Testis (tissue), 3 donors: Measurements from ENCODE around the gene MRPL32. TPM values are rescaled to one million over a fixed set of nuclear protein-coding genes. Genes with fewer than 3 reads are reported as not detected.
A peak's percentile ranks its signal among the peaks of the same experiment; 100 is the strongest.

ENCODE experiments used
- DNase-seq: peaks from one replicate; pipeline ENCODE4 v3.0.0-alpha.2; 2019
- H3K27ac ChIP-seq, 2 donors: fragments of 200-600 bp; sonication (generic); one replicate each; pipeline ENCODE4 v1.5.1; 2019
- H3K27me3 ChIP-seq: fragments of 200-600 bp; sonication (generic); one replicate; pipeline ENCODE4 v1.5.1; 2019
- H3K36me3 ChIP-seq: fragments of 200-600 bp; sonication (generic); one replicate; pipeline ENCODE4 v1.5.1; 2017; ENCODE audit warnings: low read depth; ENCODE audit errors: missing control alignments
- H3K4me1 ChIP-seq: fragments of 200-600 bp; sonication (generic); one replicate; pipeline ENCODE4 v1.5.1; 2019
- H3K4me3 ChIP-seq, 2 donors: fragments of 200-600 bp; sonication (generic); one replicate each; pipeline ENCODE4 v1.5.1; 2017 to 2019
- H3K9me3 ChIP-seq: fragments of 200-600 bp; sonication (generic); one replicate; pipeline ENCODE4 v1.5.1; 2017
- CTCF ChIP-seq, 3 experiments: fragments of 450-650 bp in 2 of 3; fragments of 200-600 bp in 1 of 3; sonication (generic) in 1 of 3; IDR thresholded peaks; one replicate each; pipeline ENCODE4 v1.5.1; 2016 to 2019; ENCODE audit warnings: antibody characterized with exemption in 3 of 3, mild to moderate bottlenecking in 2 of 3, moderate library complexity in 1 of 3
- POLR2A ChIP-seq: fragments of 450-650 bp; IDR thresholded peaks from one replicate; pipeline ENCODE4 v1.6.1; 2017; ENCODE audit warnings: antibody characterized with exemption, mild to moderate bottlenecking, moderate library complexity
- WGBS, 2 donors: methylation state at CpG; one replicate each; pipeline ENCODE4 v1.1.5; 2018; 5-methylcytosine and 5-hydroxymethylcytosine counted together
- intact Hi-C: fragments of 100-400 bp; cut with DNase I; formaldehyde crosslinking; loops from one replicate; pipeline ENCODE4 v1.15.1; 2023; ENCODE audit warnings: low total_unique reads
- polyA plus RNA-seq: library from polyadenylated mRNA; stranded (reverse); fragments of 350-450 nt; fragmentation: Illumina TruSeq; extraction: RNeasy Lipid Tissue Mini Kit (QIAGEN cat#74804); gene quantifications from one replicate; pipeline ENCODE4 v1.2.3, GENCODE V29; 2014; ENCODE audit warnings: low read depth, low replicate concordance; ENCODE audit not compliant: insufficient read depth
- total RNA-seq, 2 donors: library from RNA; depleted of rRNA; stranded (reverse); fragments of >200 nt; gene quantifications; one replicate each; pipeline ENCODE4 v1.2.3, GENCODE V29; 2016

Gene MRPL32
- total and polyA plus RNA-seq, 3 donors from 2014 or later, result 46.9 to 56.8 (median 50.1) TPM

DNA sequence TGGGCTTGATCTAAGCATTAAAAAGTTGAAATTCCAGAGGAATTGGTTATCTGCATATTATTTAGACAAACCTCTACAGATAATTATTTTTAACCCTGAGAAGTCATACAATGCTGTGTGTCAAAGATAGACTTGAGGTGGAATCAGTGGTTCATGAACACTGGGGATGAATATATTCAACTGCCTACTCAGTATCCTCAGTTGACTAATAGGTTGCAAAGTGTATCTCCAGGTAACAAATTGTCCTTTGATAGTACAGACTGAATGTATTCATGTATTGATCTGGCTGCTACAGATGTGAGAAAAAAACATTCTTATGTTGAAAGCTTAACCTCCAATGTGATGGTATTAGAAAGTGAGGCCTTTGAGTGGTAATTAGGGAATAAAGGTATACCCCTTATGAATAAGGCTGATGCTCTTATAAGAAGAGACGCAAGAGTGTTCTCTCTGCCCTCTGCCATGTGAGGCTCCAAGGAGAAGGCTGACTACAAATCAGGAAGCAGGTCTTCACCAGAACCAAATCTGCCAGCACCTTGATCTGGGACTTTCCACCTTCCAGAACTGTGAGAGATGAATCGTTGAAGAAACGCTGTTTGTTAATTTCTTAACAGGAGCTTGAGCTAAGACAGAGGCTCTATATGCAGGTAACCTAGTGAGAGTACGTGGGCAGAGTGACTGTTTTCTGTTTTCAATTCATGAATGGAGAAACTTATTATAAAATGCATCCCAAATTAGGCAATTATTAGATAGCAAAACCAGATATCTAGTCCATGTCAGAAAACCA, 7.5 kb downstream of the MRPL32 start:
- no peak overlapping the region for H3K27ac ChIP-seq
- no peaks in the 10 kb centered on the region for H3K27me3 ChIP-seq
- H3K9me3 ChIP-seq, result no peaks in the 10 kb centered on the region
- no peak for DNase-seq
- intact Hi-C loops, result loop anchor here (5.0 kb wide), 1 partner anchor 323 kb away; no protein-coding TSS in a partner anchor
- TF ChIP-seq POLR2A (no peak), CTCF (IDR thresholded peaks at IDR 0.05) (no peak)
- 72 to 94% methylated on average over 4 of the region's 4 CpGs for WGBS, 2 donors
- no peak overlapping the region for H3K4me3 ChIP-seq
- no peaks in the 10 kb centered on the region for H3K36me3 ChIP-seq
- no peaks in the 10 kb centered on the region for H3K4me1 ChIP-seq

DNA sequence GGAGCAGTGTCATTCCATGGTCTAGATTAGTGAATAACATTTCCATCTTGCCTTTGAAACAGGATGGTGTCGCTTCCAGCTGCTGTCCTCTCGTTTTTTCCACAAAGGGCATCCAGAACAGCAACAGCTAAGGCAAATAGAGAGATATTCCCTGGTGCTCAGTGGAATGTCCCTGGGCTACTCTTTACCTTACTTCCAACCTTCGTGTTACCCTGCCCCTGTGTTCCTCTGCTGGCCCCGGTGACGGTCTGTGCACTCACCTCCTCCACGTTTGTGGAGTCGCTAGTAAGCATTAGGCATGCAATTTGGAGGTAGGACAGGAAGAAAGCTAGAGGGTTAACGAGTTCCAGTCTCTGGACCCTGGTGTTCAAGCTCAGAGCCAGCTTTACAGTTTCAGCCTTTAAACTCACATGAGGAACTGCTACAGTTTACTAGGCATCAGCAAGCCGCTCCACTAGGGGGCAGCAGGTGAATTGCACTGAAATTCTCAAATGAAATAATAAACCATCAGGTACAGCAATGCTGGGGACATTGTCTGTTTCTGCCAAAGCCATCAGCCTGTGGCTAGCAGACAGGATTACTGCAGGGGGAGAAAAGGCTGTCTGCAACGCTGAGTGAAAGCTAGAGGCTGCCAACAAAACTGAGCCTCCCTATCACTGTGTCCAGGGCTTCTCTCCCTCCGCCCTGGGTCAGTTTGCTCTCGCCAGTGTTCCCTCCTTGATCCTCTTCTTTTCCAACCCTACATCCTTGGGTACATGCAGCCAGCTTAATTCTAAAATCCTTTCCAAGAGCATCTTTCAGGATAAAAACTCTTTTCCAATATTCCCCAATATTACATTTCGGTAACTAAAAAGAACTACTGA, 9.0 kb downstream of the MRPL32 start:
- Histone ChIP-seq H3K27me3 (no peaks in the 10 kb centered on the region), H3K36me3 (no peaks in the 10 kb centered on the region), H3K4me1 (no peaks in the 10 kb centered on the region), H3K4me3 (no peak overlapping the region), H3K9me3 (no peaks in the 10 kb centered on the region), H3K27ac (no peak overlapping the region)
- intact Hi-C loops, result loop anchor here (5.0 kb wide), 1 partner anchor 321 kb away; no protein-coding TSS in a partner anchor
- peak; percentile 95 for DNase-seq
- WGBS, 2 donors, result 57 to 64% methylated on average over 12 to 13 of the region's 13 CpGs
- TF ChIP-seq CTCF (IDR thresholded peaks at IDR 0.05), result peak; percentile 53 to 89 (median 82)
- TF ChIP-seq POLR2A, result no peak

DNA sequence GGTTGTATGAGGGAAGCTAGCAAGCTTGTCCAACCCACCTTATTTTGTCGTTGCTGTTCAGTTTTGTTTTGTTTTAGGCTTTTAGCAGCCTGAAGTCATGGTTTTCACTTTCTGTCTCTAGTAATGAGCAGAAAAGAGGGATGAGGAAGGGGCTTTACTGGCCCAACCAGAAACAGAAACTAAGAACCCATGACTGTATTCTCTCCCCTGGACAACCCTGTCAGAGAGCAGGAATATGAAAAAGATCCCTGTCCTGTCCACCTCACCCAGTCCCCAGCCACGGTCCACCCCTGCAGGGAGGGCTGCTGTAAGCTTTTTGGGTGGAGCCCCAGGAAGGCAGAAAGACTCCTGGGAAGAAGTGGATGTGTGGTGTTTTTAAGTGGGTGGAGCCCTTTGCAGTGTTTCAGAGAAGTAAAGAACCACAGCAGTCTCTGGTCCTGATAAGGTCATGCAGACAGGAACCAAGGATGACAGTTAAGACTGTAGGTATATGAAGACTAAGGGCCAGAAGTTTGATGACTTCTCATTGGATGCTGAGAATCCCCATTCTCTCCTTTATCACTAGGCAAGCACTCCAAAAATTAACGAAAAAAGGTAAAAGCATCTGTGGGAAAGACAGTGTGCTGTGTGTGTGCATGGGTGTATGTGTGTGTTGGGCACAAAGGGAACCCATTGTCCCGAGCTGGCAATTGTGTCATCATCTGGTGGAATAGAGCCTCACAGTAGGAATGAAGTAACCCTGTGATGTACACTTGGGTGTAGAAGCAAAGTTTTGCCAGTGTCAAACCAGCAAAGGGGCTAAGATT, 13.8 kb downstream of the MRPL32 start:
- TF ChIP-seq CTCF (IDR thresholded peaks at IDR 0.05), result no peak
- TF ChIP-seq POLR2A, result no peak
- H3K4me1 ChIP-seq, result no peaks in the 10 kb centered on the region
- H3K4me3 ChIP-seq, result no peak overlapping the region
- WGBS, 2 donors, result 40 to 56% methylated on average over 4 of the region's 4 CpGs
- no peaks in the 10 kb centered on the region for H3K9me3 ChIP-seq
- H3K27ac ChIP-seq, result no peak overlapping the region
- no peaks in the 10 kb centered on the region for H3K27me3 ChIP-seq
- DNase-seq, result no peak
- no peaks in the 10 kb centered on the region for H3K36me3 ChIP-seq
- intact Hi-C loops, result no loop called here

DNA sequence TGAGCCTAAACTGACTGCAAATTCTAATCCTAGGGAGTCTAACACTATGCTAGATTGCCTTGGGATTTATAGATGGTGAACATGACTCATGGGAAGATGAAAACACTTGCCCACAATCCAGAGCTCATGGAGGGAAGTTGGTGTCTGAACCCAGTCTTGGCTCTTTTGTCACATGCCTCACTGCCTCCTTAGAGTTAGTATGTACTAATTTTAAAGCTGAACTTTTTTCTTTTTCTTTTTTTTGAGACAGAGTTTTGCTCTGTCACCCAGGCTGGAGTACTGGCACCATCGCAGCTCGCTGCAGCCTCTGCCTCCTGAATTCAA, 14.4 kb downstream of the MRPL32 start:
- H3K36me3 ChIP-seq, result no peaks in the 10 kb centered on the region
- 91 to 98% methylated on average over 2 of the region's 2 CpGs for WGBS, 2 donors
- intact Hi-C loops, result no loop called here
- no peak for DNase-seq
- H3K9me3 ChIP-seq, result no peaks in the 10 kb centered on the region
- TF ChIP-seq POLR2A, result no peak
- TF ChIP-seq CTCF (IDR thresholded peaks at IDR 0.05), result no peak
- no peaks in the 10 kb centered on the region for H3K27me3 ChIP-seq
- H3K4me1 ChIP-seq, result no peaks in the 10 kb centered on the region
- no peak overlapping the region for H3K27ac ChIP-seq
- no peak overlapping the region for H3K4me3 ChIP-seq
